ENCODE measurements around the gene CLEC6A.

DNA sequence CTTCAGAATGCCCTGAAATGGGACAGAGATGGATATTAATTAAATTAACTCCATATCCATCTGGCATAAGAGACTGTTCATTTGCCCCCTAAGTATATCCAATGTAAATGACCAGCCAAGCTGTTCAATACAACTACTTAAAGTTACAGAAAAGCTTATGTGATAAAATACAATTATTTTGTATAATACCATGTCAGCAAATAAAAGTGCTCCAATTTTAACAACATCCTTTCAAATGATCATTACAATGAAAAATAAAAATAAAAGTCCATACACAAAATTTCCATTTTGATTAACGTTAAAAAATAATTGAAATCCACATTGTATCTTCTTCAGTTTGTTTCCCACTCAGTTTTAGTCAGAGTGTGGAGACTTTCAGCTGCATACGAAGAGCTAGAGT is 5.7 kb downstream of the CLEC6A start:
- TF ChIP-seq, protein P1, sequence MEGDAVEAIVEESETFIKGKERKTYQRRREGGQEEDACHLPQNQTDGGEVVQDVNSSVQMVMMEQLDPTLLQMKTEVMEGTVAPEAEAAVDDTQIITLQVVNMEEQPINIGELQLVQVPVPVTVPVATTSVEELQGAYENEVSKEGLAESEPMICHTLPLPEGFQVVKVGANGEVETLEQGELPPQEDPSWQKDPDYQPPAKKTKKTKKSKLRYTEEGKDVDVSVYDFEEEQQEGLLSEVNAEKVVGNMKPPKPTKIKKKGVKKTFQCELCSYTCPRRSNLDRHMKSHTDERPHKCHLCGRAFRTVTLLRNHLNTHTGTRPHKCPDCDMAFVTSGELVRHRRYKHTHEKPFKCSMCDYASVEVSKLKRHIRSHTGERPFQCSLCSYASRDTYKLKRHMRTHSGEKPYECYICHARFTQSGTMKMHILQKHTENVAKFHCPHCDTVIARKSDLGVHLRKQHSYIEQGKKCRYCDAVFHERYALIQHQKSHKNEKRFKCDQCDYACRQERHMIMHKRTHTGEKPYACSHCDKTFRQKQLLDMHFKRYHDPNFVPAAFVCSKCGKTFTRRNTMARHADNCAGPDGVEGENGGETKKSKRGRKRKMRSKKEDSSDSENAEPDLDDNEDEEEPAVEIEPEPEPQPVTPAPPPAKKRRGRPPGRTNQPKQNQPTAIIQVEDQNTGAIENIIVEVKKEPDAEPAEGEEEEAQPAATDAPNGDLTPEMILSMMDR (IDR thresholded peaks at IDR 0.05) = no peak
- TF ChIP-seq POLR2A (IDR thresholded peaks at IDR 0.05) = no peak

Data from upper lobe of left lung (tissue), 4 donors.